LNCaP clone FGC (cell line): ENCODE data around the gene RAB6B.

Source experiments
- DNase-seq: peaks from one replicate; pipeline ENCODE4 v3.0.0-alpha.2; 2011; ENCODE audit warnings: low read depth
- H3K4me3 ChIP-seq: 2 replicates; pipeline ENCODE4 v1.5.1; 2011; ENCODE audit warnings: mild to moderate bottlenecking, low read depth, low read length, control low read depth
- TF ChIP-seq, protein P1 (sequence below): IDR thresholded peaks from 2 replicates; pipeline ENCODE4 v1.5.1; 2012; ENCODE audit warnings: mild to moderate bottlenecking; ENCODE audit not compliant: control insufficient read depth, insufficient read depth; ENCODE audit errors: extremely low read depth

RAB6B gene

GRCh38 chr3:133877221-133877620, 18.5 kb downstream of the RAB6B start:
- H3K4me3 ChIP-seq, result no peak overlapping the region
- no peak for DNase-seq
- TF ChIP-seq, protein P1, sequence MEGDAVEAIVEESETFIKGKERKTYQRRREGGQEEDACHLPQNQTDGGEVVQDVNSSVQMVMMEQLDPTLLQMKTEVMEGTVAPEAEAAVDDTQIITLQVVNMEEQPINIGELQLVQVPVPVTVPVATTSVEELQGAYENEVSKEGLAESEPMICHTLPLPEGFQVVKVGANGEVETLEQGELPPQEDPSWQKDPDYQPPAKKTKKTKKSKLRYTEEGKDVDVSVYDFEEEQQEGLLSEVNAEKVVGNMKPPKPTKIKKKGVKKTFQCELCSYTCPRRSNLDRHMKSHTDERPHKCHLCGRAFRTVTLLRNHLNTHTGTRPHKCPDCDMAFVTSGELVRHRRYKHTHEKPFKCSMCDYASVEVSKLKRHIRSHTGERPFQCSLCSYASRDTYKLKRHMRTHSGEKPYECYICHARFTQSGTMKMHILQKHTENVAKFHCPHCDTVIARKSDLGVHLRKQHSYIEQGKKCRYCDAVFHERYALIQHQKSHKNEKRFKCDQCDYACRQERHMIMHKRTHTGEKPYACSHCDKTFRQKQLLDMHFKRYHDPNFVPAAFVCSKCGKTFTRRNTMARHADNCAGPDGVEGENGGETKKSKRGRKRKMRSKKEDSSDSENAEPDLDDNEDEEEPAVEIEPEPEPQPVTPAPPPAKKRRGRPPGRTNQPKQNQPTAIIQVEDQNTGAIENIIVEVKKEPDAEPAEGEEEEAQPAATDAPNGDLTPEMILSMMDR, result no peak

DNA sequence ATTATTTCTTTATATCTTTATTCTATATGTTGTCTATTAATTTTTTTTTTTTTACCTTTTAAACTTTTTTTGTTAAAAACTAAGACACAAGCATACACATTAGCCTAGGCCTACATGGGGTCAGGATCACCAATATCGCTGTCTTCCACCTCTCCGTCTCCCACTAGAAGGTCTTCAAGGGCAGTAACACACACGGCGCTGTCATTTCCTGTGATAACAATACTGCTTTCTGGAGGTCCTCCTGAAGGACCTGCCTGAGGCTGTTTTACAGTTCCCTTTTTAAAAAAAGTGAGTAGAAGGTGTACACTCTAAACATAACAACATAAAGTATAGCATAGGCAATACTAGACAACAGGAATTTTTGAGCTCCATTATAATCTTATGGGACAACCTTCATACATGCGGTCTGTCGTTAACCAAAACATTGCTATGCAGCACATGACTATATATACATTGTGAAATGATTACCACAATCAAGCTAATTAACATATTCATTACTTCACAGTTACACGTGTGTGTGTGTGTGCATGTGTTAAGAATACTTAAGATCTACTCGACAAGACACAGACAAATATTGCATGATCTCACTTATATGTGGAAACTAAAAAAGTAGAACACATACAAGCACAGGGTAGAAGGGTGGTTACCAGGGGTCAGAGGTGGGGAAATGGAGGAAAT, 20.8 kb downstream of the RAB6B start:
- TF ChIP-seq, protein P1, result no peak
- no peak for DNase-seq
- no peak overlapping the region for H3K4me3 ChIP-seq

- H3K4me3 ChIP-seq, result no peak overlapping the region
- TF ChIP-seq, protein P1, result no peak
- no peak for DNase-seq
Observed at GRCh38 chr3:133874344-133874743, 21.3 kb downstream of the RAB6B start.

DNA sequence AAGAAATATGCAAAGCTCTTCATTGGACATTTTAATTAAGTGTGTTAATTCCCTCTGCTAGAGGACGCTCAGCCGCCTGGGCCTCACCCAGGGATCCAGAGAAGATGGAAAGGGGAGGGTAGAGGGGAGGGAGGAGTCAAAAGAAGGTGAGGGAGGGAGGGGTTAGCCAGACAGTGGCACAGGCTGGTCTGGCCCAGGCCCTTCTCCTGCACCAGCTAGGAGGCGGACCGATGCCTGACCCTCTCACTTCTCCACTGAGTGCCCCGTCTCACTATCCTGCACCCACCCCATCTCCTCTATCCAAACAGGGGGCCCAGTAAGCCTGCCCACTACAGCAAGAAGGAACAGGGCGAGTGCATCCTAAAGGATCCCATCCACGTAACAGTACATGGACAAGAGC, 22.9 kb downstream of the RAB6B start:
- no peak for DNase-seq
- no peak overlapping the region for H3K4me3 ChIP-seq
- TF ChIP-seq, protein P1, result no peak

GRCh38 chr3:133872161-133872560, 23.5 kb downstream of the RAB6B start:
- no peak overlapping the region for H3K4me3 ChIP-seq
- TF ChIP-seq, protein P1, result no peak
- DNase-seq, result no peak

GRCh38 chr3:133871368-133872090, 24.2 kb downstream of the RAB6B start:
- DNase-seq, result no peak
- TF ChIP-seq, protein P1, result no peak
- H3K4me3 ChIP-seq, result no peak overlapping the region
